ENCODE results near the gene CACNA1G.

- TF ChIP-seq EZH2 (IDR thresholded peaks at IDR 0.05; ENCODE audit: insufficient read depth, low read length) (no peak), CTCF (IDR thresholded peaks at IDR 0.05; ENCODE audit: insufficient read depth, low read depth, low read length) (no peak)
Observed at GRCh38 chr17:50662632-50663225, 102.2 kb downstream of the CACNA1G start.
